Activated CD4-positive, alpha-beta memory T cell treated with anti-CD3 and anti-CD28 coated beads, Interleukin-2, amount 10 ng/mL, durations not matched to agents 7 days and 5 days (primary cell): ENCODE results near the gene HMGB3. TPM values are rescaled to one million over a fixed set of nuclear protein-coding genes. Genes with fewer than 3 reads are reported as not detected.

Source experiments
- CTCF ChIA-PET: fragments of 350-600 bp; sonication (Branson Sonifier 250); formaldehyde crosslinking; loops from one replicate; lab custom pipeline; 2021; ENCODE audit warnings: antibody characterized with exemption, inconsistent platforms; lab: Charles Lee
- POLR2A ChIA-PET: fragments of 350-600 bp; sonication (Branson Sonifier 250); formaldehyde crosslinking; loops from one replicate; lab custom pipeline; 2021; ENCODE audit warnings: antibody characterized with exemption; lab: Charles Lee
- DNase-seq: peaks from one replicate; pipeline ENCODE4 v3.0.0-alpha.2; 2020
- H3K27ac Mint-ChIP-seq: one replicate; pipeline ENCODE4 v1.8.0; 2021; ENCODE audit warnings: mild to moderate bottlenecking, mixed read lengths
- H3K27me3 Mint-ChIP-seq: one replicate; pipeline ENCODE4 v1.8.0; 2021; ENCODE audit warnings: mixed read lengths
- H3K36me3 Mint-ChIP-seq: one replicate; pipeline ENCODE4 v1.8.0; 2021; ENCODE audit warnings: low read depth, mixed read lengths
- H3K4me1 Mint-ChIP-seq: one replicate; pipeline ENCODE4 v1.8.0; 2021; ENCODE audit warnings: mixed read lengths
- H3K4me3 Mint-ChIP-seq: one replicate; pipeline ENCODE4 v1.8.0; 2021; ENCODE audit warnings: mild to moderate bottlenecking, mixed read lengths
- H3K9me3 Mint-ChIP-seq: one replicate; pipeline ENCODE4 v1.8.0; 2021; ENCODE audit warnings: mixed read lengths
- total RNA-seq, 2 experiments: library from RNA; stranded (reverse); gene quantifications; one replicate each; pipeline ENCODE4 v1.2.3, GENCODE V29; 2021

HMGB3 gene
- total RNA-seq, result 10 to 100 TPM; 50.1 to 54.7 TPM

DNA sequence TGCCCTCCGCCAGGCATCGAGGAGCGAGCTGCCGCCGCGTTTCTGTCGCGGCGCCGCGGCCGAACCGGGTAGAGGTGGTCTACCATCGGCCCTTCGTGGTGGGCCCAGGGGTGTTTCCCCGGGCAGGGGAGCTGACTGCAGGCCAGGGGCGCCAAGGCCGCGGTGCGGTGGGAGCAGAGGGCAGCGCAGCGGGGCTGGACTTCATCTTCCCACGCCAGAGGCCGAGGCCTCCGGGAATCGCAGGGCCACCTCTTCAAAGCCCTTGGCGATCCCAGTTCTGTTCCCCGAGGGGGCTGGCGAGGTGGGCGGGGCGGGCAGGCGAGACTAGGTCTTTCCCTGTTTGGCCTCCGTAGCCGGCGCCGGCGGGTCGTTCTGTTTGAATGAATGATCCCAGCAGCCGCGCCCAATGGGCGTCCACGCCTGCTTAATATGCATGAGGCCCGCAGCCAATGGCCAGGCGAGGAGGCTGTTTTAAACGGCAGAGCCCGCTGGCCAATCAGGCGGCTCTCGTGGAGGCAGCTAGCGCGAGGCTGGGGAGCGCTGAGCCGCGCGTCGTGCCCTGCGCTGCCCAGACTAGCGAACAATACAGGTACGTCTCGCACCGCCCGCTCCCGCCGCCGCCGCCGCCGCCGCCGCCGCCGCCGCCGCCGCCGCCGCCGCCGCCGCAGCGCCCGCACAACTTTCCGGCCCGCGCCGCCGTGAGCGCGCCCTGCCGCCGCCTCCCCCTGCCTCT is at the start of gene HMGB3:
Gene HMGB3 (plus strand): TSS at position 548 of the 733 bp plus-strand sequence. CDS start 2,265 bp downstream, outside the sequence.
- H3K4me1 Mint-ChIP-seq, result peaks cover 19% of the 10 kb centered on the region
- no peaks in the 10 kb centered on the region for H3K27me3 Mint-ChIP-seq
- H3K36me3 Mint-ChIP-seq, result peaks cover 19% of the 10 kb centered on the region
- POLR2A ChIA-PET, result interaction anchor here (0.7 to 2.3 kb wide), 8 partner anchors 18 to 414 kb away, joined by 3 to 10 read pairs (median 4); partner anchors contain the start of genes CD99L2, MTMR1 and VMA21
- CTCF ChIA-PET, result interaction anchor here (0.6 to 1.8 kb wide), 2 partner anchors 211 to 1848 kb away, joined by 3 to 7 read pairs; partner anchors contain the start of genes CETN2 and NSDHL
- peak within 1 kb of the TSS; percentile 68 for H3K4me3 Mint-ChIP-seq
- peak; percentile 91 for DNase-seq
- no peaks in the 10 kb centered on the region for H3K9me3 Mint-ChIP-seq
- peak within 1 kb of the TSS; percentile 21 for H3K27ac Mint-ChIP-seq

DNA sequence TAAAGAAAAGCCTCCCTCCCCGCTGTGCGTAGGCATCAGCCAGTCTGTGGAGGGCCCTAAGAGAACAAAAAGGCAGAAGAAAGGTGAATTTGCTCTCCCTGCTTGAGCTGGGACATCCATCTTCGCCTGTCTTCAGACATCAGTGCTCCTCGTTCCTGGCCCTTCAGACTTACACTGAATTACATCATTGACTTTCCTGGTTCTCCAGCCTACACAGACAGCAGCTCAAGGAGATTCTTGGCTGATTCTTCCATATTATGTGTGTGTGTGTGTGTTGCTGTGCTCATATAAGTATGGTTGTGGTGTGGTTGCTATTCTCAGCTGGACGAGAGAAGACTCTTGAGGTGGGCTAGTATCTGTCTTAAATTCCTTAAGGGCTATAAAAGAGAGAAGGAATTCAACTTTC is 49.2 kb upstream of the HMGB3 start:
- Mint-ChIP-seq H3K4me3 (no peak overlapping the region), H3K4me1 (no peaks in the 10 kb centered on the region), H3K9me3 (no peaks in the 10 kb centered on the region), H3K27me3 (peaks cover 6% of the 10 kb centered on the region), H3K27ac (no peak overlapping the region), H3K36me3 (no peaks in the 10 kb centered on the region)
- no peak for DNase-seq
- CTCF ChIA-PET, result no interaction called here
- POLR2A ChIA-PET, result no interaction called here

DNA sequence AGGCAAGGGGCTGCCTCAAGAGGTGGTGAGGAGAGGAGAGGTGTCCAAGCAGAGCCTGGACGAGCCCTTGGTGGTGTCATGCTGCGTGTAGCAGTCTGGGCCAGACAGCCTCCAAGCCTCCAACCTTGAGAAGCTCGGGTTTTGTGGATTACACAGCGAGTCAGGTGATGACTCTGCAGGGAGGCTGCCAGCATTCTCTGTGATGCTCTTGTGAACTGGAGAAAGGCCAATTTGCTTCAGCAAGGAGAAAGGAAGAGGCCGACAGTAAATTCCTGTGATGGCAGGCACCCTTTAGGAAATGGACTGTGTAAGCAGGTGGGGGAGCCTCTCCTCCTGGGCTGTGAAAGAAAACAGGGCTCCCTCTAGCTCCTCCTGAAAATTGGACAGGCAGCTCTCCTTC is 48.7 kb upstream of the HMGB3 start:
- Mint-ChIP-seq H3K27me3 (peaks cover 6% of the 10 kb centered on the region), H3K4me3 (no peak overlapping the region), H3K9me3 (no peaks in the 10 kb centered on the region), H3K36me3 (no peaks in the 10 kb centered on the region), H3K27ac (no peak overlapping the region), H3K4me1 (no peaks in the 10 kb centered on the region)
- DNase-seq, result no peak
- ChIA-PET POLR2A (no interaction called here), CTCF (no interaction called here)

DNA sequence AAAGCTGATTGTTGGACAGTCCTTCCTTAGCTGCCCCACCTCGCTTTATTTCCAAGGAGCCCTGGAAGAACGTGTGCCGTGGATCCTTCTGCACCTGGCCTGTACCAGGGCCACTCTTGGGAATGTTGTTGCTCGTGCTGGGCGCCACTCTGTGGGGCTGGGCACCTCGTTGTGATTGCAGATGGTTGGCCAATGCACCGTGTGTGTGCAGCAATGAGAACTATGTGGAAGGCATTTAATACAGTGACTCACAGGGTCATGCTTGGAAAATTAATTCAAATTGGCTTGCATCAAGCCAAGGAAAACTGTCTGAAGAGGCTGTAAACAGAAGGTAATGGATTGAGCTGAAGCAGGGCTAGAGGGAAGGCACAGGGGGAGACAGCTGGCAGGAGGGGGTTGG is 47.7 kb upstream of the HMGB3 start:
- Mint-ChIP-seq H3K27me3 (peaks cover 6% of the 10 kb centered on the region), H3K9me3 (no peaks in the 10 kb centered on the region), H3K4me1 (no peaks in the 10 kb centered on the region), H3K27ac (no peak overlapping the region), H3K36me3 (no peaks in the 10 kb centered on the region), H3K4me3 (no peak overlapping the region)
- DNase-seq, result no peak
- ChIA-PET POLR2A (no interaction called here), CTCF (no interaction called here)

DNA sequence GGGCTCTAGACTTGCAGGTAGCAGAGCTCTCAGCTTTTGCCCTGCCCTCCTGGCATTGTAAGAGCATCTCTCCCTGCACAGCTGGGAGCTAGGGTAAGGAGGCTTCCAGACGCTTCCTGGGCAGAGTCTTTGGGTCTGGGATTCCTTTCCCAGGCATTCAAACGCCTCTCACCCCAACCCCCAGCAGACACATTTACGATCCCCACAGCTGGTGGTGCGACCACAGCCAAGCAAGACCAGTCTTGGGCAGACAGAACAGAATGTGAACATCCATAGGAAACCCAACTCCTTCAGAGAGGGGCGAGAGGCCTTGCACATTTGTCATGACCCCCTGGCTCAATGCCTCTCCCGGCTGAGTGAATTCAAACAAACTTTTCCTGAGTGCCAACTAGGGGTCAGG is 46.6 kb upstream of the HMGB3 start:
- ChIA-PET POLR2A (no interaction called here), CTCF (no interaction called here)
- no peak overlapping the region for H3K4me3 Mint-ChIP-seq
- no peak for DNase-seq
- H3K4me1 Mint-ChIP-seq, result no peaks in the 10 kb centered on the region
- H3K27ac Mint-ChIP-seq, result no peak overlapping the region
- no peaks in the 10 kb centered on the region for H3K9me3 Mint-ChIP-seq
- peaks cover 6% of the 10 kb centered on the region for H3K27me3 Mint-ChIP-seq
- H3K36me3 Mint-ChIP-seq, result no peaks in the 10 kb centered on the region

DNA sequence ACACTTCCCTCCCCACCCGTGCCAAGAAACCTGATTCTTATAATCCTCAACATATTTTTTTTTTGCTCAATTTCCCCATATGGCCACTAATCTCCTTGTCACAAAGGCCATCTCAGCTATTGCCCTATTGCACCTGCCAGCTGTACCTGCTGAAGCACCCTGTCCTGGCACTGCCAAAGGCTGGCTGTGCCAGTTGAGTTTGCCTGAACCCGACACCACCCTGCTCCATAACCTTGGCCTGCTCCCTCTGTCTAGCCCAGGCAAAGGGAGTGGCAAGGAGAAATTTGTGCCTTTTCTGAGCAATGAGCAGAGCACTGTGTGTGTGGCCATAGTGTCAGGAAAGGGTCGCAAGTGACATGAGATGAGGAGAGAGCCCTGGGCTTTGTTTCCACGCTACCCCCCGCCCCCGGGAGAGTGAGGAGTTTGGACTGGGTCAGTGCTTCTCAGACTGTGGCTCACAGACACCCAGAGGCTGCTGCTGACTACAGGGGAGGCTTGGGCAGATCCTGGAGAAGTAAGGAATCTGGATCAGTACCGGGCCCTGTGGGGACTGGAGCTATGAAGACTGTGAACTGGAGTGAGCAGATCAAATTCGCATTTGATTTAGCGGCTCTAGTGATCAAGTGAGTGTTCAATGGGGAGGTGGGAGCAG is 42.2 kb upstream of the HMGB3 start:
- H3K36me3 Mint-ChIP-seq, result no peaks in the 10 kb centered on the region
- ChIA-PET POLR2A (interaction anchor here (0.6 kb wide), 1 partner anchor 17 kb away, joined by 5 read pairs; no protein-coding TSS in a partner anchor), CTCF (no interaction called here)
- H3K4me3 Mint-ChIP-seq, result no peak overlapping the region
- H3K4me1 Mint-ChIP-seq, result no peaks in the 10 kb centered on the region
- H3K9me3 Mint-ChIP-seq, result no peaks in the 10 kb centered on the region
- no peaks in the 10 kb centered on the region for H3K27me3 Mint-ChIP-seq
- no peak for DNase-seq
- no peak overlapping the region for H3K27ac Mint-ChIP-seq

DNA sequence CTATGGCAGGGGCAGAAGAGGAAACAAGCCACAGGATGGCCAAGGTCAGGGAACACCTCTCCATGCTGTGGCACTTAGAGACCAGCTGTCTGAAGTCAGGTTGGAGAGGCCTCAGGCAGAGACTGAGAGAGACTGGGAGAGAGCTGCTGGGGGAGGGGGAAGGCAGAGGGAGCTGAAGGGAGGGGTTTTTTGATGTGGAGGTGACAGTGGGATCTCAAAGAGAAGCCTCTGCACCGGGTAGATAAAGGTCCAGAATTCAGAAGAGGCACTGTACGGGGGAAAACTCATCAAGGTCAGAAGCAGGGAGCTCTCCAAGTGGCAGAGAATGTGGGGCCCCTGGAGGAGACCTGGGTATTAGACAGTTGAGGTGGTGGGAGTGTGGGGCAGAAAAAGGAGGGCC is 41.6 kb upstream of the HMGB3 start:
- H3K36me3 Mint-ChIP-seq, result no peaks in the 10 kb centered on the region
- no peaks in the 10 kb centered on the region for H3K9me3 Mint-ChIP-seq
- no peak overlapping the region for H3K4me3 Mint-ChIP-seq
- no peaks in the 10 kb centered on the region for H3K4me1 Mint-ChIP-seq
- no peaks in the 10 kb centered on the region for H3K27me3 Mint-ChIP-seq
- CTCF ChIA-PET, result no interaction called here
- H3K27ac Mint-ChIP-seq, result no peak overlapping the region
- no peak for DNase-seq
- POLR2A ChIA-PET, result no interaction called here

DNA sequence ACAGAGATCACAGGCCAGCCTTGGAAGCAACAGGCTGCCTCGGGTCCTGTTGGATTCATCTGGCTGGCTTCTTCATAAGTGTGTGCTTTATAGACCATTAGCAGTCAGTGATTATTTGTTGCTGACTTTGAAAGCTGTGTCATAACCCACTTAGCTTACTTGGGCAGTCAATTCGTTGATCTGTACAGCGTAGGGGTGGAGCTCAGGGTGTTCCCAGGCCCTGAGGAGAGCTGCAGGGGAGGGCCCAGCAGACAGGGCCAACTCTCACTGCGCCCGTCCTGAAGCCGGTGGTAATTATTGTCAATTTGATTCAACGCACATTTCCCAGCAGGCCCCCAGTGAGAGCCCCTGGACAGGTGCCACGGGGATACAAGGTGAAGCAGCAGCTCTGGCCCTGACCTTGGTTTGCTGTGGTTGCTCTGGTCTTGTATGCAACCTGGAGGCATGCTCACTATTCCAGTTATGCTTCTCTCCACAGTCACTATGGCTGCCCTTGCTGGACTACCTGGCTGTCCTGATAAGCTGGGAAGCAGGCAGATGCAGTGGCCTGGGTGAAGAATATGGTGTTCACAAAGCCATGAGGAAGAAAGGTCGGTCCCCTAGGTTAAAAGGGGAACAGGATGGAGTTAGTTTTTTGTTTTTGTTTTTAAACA is 40.1 kb upstream of the HMGB3 start:
- Mint-ChIP-seq H3K4me3 (no peak overlapping the region), H3K4me1 (no peaks in the 10 kb centered on the region), H3K27me3 (peaks cover 2% of the 10 kb centered on the region), H3K36me3 (no peaks in the 10 kb centered on the region), H3K9me3 (no peaks in the 10 kb centered on the region), H3K27ac (no peak overlapping the region)
- no peak for DNase-seq
- POLR2A ChIA-PET, result no interaction called here
- CTCF ChIA-PET, result interaction anchor here (1.1 kb wide), 1 partner anchor 139 kb away, joined by 3 read pairs; no protein-coding TSS in a partner anchor

DNA sequence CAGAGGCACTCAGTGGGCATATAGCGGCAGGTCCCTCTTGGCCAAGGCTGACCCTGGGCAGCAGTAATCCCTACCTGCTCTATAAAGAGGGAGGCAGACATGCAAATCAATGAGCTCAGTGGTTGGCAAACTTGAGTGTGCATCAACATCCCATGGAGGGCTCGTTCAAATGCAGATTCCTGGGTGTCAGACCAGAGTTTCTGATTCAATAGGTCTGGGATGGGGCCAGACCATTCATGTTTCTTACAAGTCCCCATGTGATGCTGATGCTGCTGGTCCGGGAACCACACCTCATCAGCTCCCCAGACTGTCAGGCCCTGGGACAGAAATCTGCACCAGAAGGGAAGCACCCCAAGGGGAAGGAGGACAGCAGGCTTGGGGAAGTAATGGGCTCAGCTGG is 38.9 kb upstream of the HMGB3 start:
- POLR2A ChIA-PET, result no interaction called here
- Mint-ChIP-seq H3K27me3 (peaks cover 2% of the 10 kb centered on the region), H3K4me3 (no peak overlapping the region), H3K36me3 (no peaks in the 10 kb centered on the region), H3K9me3 (no peaks in the 10 kb centered on the region), H3K4me1 (no peaks in the 10 kb centered on the region), H3K27ac (no peak overlapping the region)
- no peak for DNase-seq
- CTCF ChIA-PET, result no interaction called here

DNA sequence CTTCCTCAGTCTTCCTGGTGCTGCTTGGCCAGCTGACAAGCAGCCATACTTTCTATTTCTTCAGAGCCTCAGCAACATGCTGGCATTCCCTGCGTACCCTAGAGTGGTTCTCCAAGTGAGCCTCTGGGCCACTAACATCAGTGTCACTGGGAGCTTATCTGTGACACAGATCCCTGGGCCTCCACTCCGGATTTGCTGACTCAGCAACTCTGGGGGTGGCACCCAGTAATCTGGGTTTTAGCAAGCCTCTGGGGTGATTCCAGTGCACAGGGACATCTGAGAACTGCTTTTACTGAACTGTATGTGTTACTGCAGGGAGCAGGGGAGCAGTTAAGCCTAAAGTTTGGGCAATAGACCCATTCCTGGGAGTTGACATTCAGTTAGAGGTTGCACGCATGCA is 28.2 kb upstream of the HMGB3 start:
- Mint-ChIP-seq H3K4me1 (no peaks in the 10 kb centered on the region), H3K9me3 (no peaks in the 10 kb centered on the region), H3K27ac (no peak overlapping the region), H3K36me3 (no peaks in the 10 kb centered on the region), H3K4me3 (no peak overlapping the region), H3K27me3 (no peaks in the 10 kb centered on the region)
- no peak for DNase-seq
- ChIA-PET POLR2A (no interaction called here), CTCF (no interaction called here)

DNA sequence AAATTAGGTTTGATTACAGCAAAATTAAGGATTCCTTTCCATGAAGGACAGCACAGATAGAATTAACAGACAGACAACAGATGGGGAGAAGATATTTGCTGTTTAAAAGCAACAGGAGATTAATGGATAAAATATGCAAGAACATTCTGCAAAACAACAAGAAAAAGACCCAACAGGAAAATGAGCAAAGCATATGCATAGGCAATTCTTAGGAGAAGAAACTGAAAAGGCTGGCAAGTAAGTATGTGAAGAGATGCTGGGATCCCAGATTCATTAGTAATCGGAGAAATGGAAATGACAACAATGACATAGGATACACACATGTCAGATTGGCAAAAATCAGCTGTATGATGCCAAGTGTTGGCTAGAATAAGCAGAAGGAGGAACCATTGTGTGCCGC is 27.5 kb upstream of the HMGB3 start:
- H3K27ac Mint-ChIP-seq, result no peak overlapping the region
- no peaks in the 10 kb centered on the region for H3K4me1 Mint-ChIP-seq
- no peak overlapping the region for H3K4me3 Mint-ChIP-seq
- no peaks in the 10 kb centered on the region for H3K36me3 Mint-ChIP-seq
- CTCF ChIA-PET, result no interaction called here
- H3K27me3 Mint-ChIP-seq, result no peaks in the 10 kb centered on the region
- no peaks in the 10 kb centered on the region for H3K9me3 Mint-ChIP-seq
- POLR2A ChIA-PET, result no interaction called here
- no peak for DNase-seq

DNA sequence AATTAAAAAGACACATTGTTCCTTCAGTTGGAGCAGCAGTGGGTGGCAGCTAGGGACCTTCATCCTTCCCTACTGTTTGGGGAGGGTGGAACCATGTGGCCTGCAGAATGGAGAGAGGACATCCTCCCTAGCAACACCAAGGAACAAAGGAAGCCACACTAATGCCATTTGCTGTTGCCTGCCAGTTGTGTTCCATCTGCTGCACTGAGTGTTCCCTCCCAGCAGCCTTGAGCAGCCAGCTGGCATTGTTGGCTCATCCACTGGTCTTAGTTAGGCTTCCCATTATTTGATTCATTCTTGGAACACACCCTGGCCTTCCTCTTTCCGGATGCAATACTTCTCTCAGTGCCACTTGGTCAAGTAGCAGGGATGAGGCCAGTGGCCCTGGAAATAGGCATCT is 25.0 kb upstream of the HMGB3 start:
- ChIA-PET POLR2A (no interaction called here), CTCF (no interaction called here)
- no peak overlapping the region for H3K4me3 Mint-ChIP-seq

DNA sequence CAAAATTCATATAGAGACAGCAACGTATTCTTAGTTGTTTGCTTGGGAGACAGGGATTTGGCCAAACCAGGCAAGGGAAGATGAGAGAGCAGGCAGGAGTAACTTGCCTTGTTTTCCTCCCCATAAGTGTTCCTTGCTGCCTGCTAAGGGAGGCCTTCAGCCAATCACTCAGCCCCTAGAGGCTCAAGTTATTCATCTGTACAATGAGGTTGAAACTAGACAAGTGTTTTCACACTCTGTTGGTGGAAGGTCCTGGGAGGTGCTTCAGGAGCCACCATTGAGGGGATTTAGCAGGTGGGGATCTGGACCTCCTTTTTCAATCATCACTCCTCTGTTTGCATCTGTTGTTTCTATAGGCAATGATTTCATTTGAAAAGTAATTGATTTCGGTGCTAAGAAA is 23.6 kb upstream of the HMGB3 start:
- H3K9me3 Mint-ChIP-seq, result no peaks in the 10 kb centered on the region
- no peaks in the 10 kb centered on the region for H3K36me3 Mint-ChIP-seq
- ChIA-PET CTCF (no interaction called here), POLR2A (no interaction called here)
- H3K4me1 Mint-ChIP-seq, result no peaks in the 10 kb centered on the region
- DNase-seq, result no peak
- no peaks in the 10 kb centered on the region for H3K27me3 Mint-ChIP-seq
- H3K27ac Mint-ChIP-seq, result no peak overlapping the region
- H3K4me3 Mint-ChIP-seq, result no peak overlapping the region

More for the DNA sequence above, 25.0 kb upstream of the HMGB3 start:
- Mint-ChIP-seq H3K9me3 (no peaks in the 10 kb centered on the region), H3K27ac (no peak overlapping the region), H3K4me1 (no peaks in the 10 kb centered on the region), H3K36me3 (no peaks in the 10 kb centered on the region), H3K27me3 (no peaks in the 10 kb centered on the region)
- DNase-seq, result no peak
